ENCODE results near the gene OSBPL9. TPM values are rescaled to one million over a fixed set of nuclear protein-coding genes. Genes with fewer than 3 reads are reported as not detected.
"Not testable (repeated sequence)": the region's sequence is repeated elsewhere in the genome, so short reads cannot be mapped to it uniquely, and the experiment has no call there.

Gene OSBPL9
- total and polyA plus RNA-seq, 2 experiments from 2014 or later, result 82.7 to 102 TPM

GRCh38 chr1:51818487-51818886 is 201.6 kb downstream of the OSBPL9 start (continued):
- TF ChIP-seq REST (IDR thresholded peaks at IDR 0.05; ENCODE audit: unreplicated experiment) (no peak), POLR2AphosphoS5 (IDR thresholded peaks at IDR 0.05; ENCODE audit: low read depth) (no peak), CREB1 (CRISPR knock-in tag; IDR thresholded peaks at IDR 0.05; ENCODE audit: low read depth) (no peak), EZH2 (IDR thresholded peaks at IDR 0.05; ENCODE audit: low read depth, unreplicated experiment) (no peak), ZNF114 (CRISPR knock-in tag; IDR thresholded peaks at IDR 0.05) (no peak), NANOG (IDR thresholded peaks at IDR 0.05; ENCODE audit: borderline replicate concordance) (no peak)
- TF ChIP-seq, protein P1, sequence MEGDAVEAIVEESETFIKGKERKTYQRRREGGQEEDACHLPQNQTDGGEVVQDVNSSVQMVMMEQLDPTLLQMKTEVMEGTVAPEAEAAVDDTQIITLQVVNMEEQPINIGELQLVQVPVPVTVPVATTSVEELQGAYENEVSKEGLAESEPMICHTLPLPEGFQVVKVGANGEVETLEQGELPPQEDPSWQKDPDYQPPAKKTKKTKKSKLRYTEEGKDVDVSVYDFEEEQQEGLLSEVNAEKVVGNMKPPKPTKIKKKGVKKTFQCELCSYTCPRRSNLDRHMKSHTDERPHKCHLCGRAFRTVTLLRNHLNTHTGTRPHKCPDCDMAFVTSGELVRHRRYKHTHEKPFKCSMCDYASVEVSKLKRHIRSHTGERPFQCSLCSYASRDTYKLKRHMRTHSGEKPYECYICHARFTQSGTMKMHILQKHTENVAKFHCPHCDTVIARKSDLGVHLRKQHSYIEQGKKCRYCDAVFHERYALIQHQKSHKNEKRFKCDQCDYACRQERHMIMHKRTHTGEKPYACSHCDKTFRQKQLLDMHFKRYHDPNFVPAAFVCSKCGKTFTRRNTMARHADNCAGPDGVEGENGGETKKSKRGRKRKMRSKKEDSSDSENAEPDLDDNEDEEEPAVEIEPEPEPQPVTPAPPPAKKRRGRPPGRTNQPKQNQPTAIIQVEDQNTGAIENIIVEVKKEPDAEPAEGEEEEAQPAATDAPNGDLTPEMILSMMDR (conservative IDR thresholded peaks at IDR 0.05; ENCODE audit: low read depth in 2 of 2), result no peak
- TF ChIP-seq, protein P2, sequence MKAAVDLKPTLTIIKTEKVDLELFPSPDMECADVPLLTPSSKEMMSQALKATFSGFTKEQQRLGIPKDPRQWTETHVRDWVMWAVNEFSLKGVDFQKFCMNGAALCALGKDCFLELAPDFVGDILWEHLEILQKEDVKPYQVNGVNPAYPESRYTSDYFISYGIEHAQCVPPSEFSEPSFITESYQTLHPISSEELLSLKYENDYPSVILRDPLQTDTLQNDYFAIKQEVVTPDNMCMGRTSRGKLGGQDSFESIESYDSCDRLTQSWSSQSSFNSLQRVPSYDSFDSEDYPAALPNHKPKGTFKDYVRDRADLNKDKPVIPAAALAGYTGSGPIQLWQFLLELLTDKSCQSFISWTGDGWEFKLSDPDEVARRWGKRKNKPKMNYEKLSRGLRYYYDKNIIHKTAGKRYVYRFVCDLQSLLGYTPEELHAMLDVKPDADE (IDR thresholded peaks at IDR 0.05), result no peak

DNA sequence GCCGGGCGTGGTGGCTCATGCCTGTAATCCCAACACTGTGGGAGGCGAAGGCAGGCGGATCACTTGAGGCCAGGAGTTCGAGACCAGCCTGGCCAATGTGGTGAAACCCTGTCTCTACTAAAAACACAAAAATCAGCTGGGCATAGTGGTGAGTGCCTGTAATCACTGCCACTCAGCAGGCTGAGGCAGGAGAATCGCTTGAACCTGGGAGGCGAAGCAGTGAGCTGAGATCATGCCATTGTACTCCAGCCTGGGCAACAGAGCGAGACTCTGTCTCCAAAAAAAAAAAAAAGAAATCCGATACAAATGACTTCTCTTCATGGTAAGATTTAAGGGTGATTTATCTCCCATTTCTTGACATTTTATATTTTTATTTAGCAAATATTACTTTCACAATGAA is 202.1 kb downstream of the OSBPL9 start:
- H3K27me3 Mint-ChIP-seq (ENCODE audit: insufficient read depth, low read depth, poor library complexity); H3K27me3 ChIP-seq (ENCODE audit: insufficient read depth); ATAC-seq; H4K20me1 ChIP-seq (replicated peaks; ENCODE audit: insufficient read depth); H3K9me2 ChIP-seq (ENCODE audit: insufficient read depth); H3K4me2 ChIP-seq; H2AFZ ChIP-seq; H3K27ac ChIP-seq (ENCODE audit: low read depth); H3K79me2 ChIP-seq (replicated peaks; ENCODE audit: insufficient read depth); DNase-seq (ENCODE audit: low spot score); H3K4me3 ChIP-seq; H3K27ac Mint-ChIP-seq; H3K4me1 ChIP-seq (ENCODE audit: insufficient read depth); H3K4me3 Mint-ChIP-seq; H3K9me3 Mint-ChIP-seq; H3K4me1 Mint-ChIP-seq; H3F3A ChIP-seq (replicated peaks; ENCODE audit: low read depth): not testable (repeated sequence)
- H3K36me3 ChIP-seq (ENCODE audit: insufficient read depth), result peaks cover 17% of the 10 kb centered on the region; the same call in 1 of the 2 replicates
- H3K36me3 Mint-ChIP-seq (ENCODE audit: low read depth), result peaks cover 14% of the 10 kb centered on the region
